Stimulated activated CD8-positive, alpha-beta memory T cell treated with anti-CD3 and anti-CD28 coated beads, Interleukin-12 subunit alpha, Interleukin-12 subunit beta, amount 100 ng/mL, for 4 hours (primary cell): ENCODE measurements around the gene SNRNP40.
"Not testable (repeated sequence)": the region's sequence is repeated elsewhere in the genome, so short reads cannot be mapped to it uniquely, and the experiment has no call there.

Source experiments
- DNase-seq: peaks from one replicate; pipeline ENCODE4 v3.0.0-alpha.2; 2020; ENCODE audit warnings: low read depth

SNRNP40 gene

GRCh38 chr1:31296486-31297276 is at the start of gene SNRNP40, which contains the start of gene ZCCHC17:
SNRNP40 (minus strand) TSS chr1:31296788; CDS start chr1:31296751, 37 bp downstream.
ZCCHC17 (plus strand) TSS chr1:31297032; CDS start chr1:31310099, 13,067 bp downstream.
- peak; percentile 85 for DNase-seq

GRCh38 chr1:31345635-31346034 is 49.0 kb upstream of the SNRNP40 start:
- no peak for DNase-seq

- DNase-seq, result no peak
These were observed 47.9 kb upstream of the SNRNP40 start for GRCh38 chr1:31344503-31344902.

GRCh38 chr1:31336687-31337467 is 40.3 kb upstream of the SNRNP40 start:
- no peak for DNase-seq

GRCh38 chr1:31335007-31335406 is 38.4 kb upstream of the SNRNP40 start:
- no peak for DNase-seq

GRCh38 chr1:31327381-31327780 is 30.8 kb upstream of the SNRNP40 start:
- no peak for DNase-seq

- DNase-seq, result no peak
These were observed 29.9 kb upstream of the SNRNP40 start for GRCh38 chr1:31326461-31326860.

GRCh38 chr1:31324992-31325391 is 28.4 kb upstream of the SNRNP40 start:
- DNase-seq, result no peak

- no peak for DNase-seq
These were observed 27.5 kb upstream of the SNRNP40 start for GRCh38 chr1:31324093-31324492.

GRCh38 chr1:31318146-31318545 is 21.6 kb upstream of the SNRNP40 start:
- no peak for DNase-seq

- no peak for DNase-seq
These were observed 19.3 kb upstream of the SNRNP40 start for GRCh38 chr1:31315902-31316301.

- DNase-seq, result no peak
These were observed 13.6 kb upstream of the SNRNP40 start for GRCh38 chr1:31310198-31310597.

- DNase-seq, result no peak
These were observed 11.4 kb upstream of the SNRNP40 start for GRCh38 chr1:31308036-31308435.

- no peak for DNase-seq
These were observed 9.7 kb upstream of the SNRNP40 start for GRCh38 chr1:31306278-31306677.

GRCh38 chr1:31302709-31303441 is 6.3 kb upstream of the SNRNP40 start:
- DNase-seq, result no peak

GRCh38 chr1:31300193-31300592 is 3.6 kb upstream of the SNRNP40 start:
- DNase-seq, result no peak

- DNase-seq, result no peak
These were observed 2.8 kb upstream of the SNRNP40 start for GRCh38 chr1:31299365-31299764.

GRCh38 chr1:31297277-31298247 is 974 bp upstream of the SNRNP40 start:
- no peak for DNase-seq

GRCh38 chr1:31295874-31296485 is 608 bp downstream of the SNRNP40 start:
- no peak for DNase-seq

- DNase-seq, result no peak
These were observed 7.6 kb downstream of the SNRNP40 start for GRCh38 chr1:31289021-31289420.

GRCh38 chr1:31287791-31288190 is 8.8 kb downstream of the SNRNP40 start:
- not testable (repeated sequence) for DNase-seq
